Measurements from ENCODE around the gene ANKRD17.

The ANKRD17 gene

DNA sequence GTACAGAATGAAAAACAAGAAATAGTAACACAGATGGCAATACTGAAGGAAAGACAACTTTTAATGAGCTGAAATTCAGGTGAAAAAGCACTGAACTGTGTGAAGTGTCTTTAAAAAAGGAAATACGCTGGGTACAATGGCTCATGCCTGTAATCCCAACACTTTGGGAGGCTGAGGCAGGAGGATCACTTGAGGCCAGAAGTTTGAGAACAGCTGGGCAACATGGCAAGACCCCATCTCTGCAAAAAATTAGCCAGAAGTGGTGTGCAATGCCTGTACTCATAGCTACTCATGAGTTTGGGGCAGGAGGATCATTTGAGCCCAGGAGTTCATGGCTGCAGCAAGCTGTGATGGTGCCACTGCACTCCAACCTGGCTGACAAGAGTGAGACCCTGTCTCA lies 129.3 kb downstream of the ANKRD17 start:
- in situ Hi-C loops (cut with MboI; ENCODE audit: low sequenced_read_pairs) = no loop called here

DNA sequence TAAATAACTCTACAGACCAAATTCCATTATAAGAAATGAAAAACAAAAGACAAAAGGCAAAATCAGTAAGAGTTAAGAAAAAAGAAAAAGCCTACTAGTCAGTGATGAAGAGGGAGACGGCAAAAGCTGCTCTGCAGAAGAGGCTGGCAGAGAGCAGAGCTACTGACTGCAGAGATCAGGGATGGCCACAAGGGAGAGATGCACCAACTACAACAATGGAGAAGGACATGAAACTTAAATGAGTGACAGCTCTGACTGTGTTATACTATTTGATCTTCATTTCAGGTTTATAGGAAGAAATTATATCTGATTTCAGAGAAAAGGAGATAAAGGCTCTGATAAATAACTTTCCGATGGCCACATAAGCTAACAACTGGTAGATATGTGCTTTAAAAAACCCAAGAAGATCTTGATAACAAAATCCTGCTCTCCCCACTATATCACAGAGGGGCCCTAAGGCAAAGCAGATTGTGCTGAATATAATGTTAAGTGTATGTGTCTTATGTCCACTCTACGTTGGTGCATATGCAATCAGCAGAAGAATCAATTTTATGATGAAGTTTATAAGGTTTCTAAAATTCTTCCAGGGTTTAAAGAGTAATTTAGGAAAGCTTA lies 130.7 kb downstream of the ANKRD17 start:
- in situ Hi-C loops (cut with MboI; ENCODE audit: low sequenced_read_pairs) = no loop called here

DNA sequence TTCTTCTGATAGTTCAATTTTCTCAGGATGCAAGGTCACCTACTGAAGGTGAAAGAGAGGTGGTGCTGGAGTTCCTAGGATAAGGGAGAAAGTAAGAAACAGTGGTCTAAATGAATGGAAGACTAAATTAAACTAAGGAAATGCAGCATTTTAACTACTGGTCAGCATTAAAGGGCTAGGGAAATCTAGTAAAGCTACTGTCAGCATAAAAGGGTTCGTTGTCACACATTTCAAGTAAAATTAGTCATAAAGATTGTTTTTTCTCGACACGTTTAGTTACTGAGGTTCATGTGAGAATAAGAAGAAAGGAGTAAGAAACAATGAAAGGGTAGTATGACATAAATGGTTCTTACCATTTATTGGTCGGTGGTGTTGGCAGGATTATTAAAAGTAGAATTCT lies 149.1 kb downstream of the ANKRD17 start:
- in situ Hi-C loops (cut with MboI; ENCODE audit: low sequenced_read_pairs) = no loop called here

DNA sequence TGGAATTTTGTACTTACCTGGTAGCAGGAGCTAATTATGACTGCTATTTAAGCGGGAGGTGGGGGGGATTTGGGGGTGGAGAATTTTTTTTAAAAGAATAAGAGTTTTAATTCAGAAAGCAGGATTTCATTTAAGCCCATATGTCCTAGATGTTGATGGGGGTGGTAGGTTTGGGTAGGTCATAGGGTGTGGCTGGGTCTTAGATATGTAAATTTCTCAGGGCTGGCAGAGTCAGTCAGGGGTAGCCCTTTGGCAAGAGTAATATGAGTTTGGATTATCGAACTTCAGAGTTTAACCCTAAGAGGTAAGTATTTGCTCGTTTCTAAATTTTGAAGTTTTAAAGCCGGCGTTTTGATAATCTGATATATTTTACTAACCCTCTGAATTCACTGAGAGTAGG lies 153.9 kb downstream of the ANKRD17 start:
- in situ Hi-C loops (cut with MboI; ENCODE audit: low sequenced_read_pairs) = no loop called here

DNA sequence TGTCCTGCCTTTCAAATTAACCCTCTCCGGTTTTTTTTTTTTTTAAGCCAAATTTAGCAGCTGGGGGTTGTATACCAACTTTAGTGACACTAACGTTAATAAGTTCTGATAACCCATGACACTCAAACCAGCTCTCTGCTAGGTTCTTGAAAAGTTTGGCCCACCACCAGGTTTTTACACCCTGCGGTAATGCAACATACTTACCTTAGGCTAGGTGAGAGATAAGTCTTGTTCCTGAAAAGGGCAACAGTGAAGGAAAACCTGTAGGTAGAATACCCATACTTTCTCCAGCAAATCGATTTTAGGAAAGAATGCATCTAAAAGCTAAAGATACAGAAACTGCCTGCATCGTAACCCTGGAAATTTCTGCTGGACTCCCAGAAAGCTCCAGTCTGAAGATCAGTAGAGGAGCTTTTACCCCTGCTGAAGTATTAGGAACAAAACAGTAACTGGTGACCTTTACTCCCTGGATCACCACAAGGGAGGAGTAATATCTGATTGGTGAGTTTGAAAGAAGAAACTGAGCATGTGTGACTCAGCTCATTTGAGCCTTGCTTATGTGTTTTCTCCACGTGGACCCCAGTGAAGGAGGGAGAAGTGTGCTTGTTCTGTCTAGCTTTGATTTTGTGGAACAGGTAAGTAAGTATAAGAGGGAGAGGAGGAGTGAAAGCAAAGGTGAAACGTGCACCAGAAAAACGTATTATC lies 154.6 kb downstream of the ANKRD17 start:
- in situ Hi-C loops (cut with MboI; ENCODE audit: low sequenced_read_pairs) = no loop called here

DNA sequence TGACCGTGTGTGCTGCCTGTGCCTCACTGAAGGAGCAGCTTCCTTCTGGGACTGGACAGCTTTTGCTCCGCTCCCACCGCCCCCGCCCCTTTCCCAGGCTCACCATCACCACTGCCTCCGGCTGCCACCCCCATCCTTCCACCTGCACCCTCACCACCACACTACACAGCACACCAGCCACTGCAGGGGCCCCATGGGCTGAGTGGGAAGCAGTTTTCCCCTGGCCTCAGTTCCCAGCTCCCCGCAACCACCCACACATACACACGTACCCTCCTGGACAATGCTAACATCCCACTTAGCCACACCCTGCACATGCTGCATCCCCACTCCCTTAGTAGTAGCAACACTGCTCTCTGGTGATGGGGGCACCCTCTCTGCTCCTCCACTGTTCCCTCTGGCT lies 159.5 kb downstream of the ANKRD17 start:
- in situ Hi-C loops (cut with MboI; ENCODE audit: low sequenced_read_pairs) = no loop called here

DNA sequence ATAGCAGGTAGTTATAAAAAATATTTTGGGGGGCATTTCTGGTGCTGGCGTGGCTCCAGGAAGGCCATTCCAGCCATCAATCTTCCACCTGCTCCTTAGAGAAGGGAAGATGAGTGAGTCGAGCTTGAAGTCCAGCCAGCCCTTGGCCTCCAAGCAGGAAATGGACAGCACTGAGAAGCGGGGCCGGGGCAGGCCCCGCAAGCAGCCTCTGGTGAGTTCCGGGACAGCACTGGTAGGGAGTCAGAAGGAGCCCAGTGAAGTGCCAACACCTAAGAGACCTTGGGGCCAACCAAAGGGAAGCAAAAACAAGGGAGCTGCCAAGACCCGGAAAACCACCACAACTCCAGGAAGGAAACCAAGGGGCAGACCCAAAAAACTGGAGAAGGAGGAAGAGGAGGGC lies 159.9 kb downstream of the ANKRD17 start:
- in situ Hi-C loops (cut with MboI; ENCODE audit: low sequenced_read_pairs) = no loop called here

DNA sequence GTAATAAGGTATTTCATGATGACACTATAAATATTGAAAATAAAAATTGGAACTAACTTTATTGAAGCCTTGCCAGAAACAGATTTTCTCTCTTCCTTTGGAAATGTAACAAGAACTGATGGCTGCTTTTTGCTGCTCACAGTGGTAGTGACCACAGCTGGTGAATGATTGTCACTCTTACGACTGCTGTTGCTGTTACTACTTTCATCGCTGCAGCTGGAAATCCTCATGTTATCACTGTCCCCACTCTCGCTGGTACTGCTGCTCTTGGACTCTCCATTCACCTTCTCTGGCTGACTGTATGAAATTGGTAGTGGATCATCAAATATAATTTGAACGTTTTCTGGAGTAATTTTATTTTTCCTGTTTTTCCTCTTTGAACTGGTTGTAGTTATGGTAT lies 160.6 kb downstream of the ANKRD17 start:
- in situ Hi-C loops (cut with MboI; ENCODE audit: low sequenced_read_pairs) = no loop called here

DNA sequence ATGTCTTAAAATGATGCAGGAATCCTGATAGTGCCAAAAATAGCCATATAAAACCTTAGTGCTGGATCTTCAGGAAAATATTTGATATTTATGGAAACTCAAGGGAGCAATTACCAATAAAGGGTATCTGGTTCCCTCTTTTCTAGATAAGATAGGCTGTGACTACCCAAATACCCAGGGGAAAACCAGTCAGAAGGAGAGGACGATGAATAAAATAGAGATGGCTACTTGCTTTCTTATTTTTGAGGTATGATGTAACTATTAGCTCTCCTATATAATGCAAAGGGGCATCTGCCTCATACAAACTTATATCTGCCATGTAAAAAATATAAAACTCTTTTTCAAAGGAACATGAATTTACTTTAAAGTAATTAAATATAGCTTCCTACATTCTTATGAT lies 165.7 kb downstream of the ANKRD17 start:
- in situ Hi-C loops (cut with MboI; ENCODE audit: low sequenced_read_pairs) = no loop called here

DNA sequence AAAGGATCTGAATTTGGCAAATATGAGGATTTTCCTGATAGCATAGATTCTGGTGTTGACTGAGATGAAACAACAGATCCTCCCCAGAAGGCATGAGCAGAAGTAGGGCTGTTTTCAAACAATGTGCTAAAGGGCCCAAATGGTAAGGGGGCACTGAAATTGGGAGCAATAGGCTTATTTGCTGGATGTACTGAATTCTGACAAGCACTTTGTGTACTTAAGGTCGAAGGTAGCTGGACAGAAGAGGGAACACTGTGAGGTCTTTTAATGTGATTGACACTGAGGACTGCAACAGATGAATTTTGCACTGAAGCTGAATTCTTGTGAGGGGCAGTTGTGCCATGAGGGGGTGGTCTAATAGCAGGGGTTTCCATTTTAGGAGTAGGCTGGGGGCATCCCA lies 167.9 kb downstream of the ANKRD17 start:
- in situ Hi-C loops (cut with MboI; ENCODE audit: low sequenced_read_pairs) = no loop called here

DNA sequence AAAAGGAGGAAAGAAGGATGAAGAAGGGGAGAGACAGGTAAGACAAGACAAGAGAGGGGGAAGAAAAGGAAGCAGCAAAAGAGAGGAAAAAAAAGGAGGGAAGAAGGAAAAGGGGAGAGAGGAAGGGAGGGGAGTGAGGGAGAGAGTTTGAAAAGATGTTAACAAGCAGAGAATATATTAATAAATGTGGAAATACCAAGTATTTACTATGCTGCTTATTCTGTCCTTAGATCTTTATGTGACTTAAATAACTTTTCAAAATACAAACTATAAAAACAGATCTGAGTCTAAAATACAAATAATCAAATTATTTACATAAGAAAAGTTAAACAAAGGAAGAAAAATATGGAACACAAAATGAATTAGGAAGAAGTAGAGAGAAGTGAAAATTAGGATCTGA lies 170.7 kb downstream of the ANKRD17 start:
- in situ Hi-C loops (cut with MboI; ENCODE audit: low sequenced_read_pairs) = no loop called here

DNA sequence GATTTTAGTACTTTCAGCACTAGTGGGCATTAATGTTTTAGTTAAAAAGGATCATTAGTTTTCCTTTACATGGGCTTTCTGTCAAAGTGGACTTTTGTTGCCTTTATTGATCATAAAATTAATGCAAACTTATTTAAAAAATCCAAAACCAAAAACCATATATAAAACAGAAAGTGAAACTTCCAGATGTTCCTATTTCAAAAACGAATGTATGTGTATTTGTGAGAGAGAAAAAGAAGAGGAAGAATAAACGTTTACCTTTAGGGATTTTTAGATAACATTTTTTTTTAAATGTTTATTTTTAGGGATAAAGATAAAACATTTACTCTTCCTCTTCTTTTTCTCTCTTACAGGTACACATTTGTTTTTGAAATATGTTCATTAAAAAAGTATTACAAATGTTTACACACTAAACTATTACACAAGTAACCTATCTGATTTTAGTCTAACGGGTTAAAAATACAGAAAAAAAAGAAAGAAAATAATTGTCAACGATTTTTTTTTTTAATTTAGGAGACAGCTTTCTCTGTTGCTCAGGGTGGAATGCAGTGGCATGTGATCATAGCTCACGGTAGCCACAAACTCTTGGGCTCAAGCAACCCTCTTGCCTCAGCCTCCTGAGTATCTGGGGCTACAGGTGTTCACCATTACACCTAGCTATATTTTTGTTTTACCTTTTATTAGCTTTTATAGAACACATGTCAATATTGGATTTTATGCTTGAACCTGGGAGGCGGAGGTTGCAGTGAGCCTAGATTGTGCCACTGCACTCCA lies 172.3 kb downstream of the ANKRD17 start:
- in situ Hi-C loops (cut with MboI; ENCODE audit: low sequenced_read_pairs) = no loop called here

DNA sequence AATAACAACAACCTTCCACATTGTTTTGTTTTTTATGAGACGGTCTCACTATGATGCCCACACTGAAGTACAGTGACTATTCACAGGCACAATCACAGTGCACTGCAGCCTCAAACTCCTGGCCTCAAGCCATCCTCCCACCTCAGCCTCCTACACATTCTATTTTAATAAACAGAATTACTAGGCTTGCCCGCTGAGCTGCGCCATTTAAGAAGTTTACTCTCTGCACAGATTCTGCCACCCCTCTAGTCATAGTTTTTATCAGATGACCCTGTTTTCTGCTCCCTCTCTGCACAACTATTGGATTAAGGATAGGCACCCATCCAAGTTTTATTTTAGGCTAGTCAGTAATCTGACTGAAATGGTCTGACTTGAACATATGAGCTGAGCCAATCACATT lies 177.8 kb downstream of the ANKRD17 start:
- in situ Hi-C loops (cut with MboI; ENCODE audit: low sequenced_read_pairs) = no loop called here

DNA sequence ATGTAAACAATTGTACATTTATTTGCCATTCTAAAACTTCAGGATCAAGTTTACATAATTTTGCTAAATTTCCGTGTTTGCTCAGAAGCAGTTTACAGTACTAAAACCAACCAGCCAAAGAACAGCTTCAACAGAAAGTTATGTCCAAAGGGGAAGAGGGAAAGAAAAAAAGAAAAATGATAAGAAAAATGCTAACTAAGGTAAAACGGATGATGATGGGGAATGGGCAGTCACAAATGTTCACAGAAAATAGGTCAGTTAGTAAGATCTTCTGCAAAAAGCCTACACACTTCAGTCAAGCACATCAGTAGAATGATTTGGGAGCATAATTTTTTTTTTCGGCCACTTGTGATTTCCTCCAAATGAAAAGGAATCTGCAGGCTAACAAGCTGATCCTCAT lies 182.8 kb downstream of the ANKRD17 start:
- in situ Hi-C loops (cut with MboI; ENCODE audit: low sequenced_read_pairs) = no loop called here

DNA sequence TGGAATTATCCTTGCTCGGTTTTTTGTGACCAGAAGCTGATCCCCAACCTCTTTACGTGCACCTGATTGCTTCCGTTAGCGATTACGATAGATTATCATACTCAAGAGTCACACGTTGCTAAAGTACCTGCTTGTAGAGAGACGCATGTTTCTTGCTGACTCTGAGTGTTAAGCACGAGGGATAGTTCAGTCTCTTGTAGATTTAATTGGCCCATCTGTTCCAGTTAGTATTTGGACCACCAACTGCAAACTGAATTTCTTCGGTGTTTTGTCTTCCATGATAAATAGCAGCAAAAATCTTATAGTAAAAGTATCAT lies 188.6 kb downstream of the ANKRD17 start:
- in situ Hi-C loops (cut with MboI; ENCODE audit: low sequenced_read_pairs) = no loop called here

DNA sequence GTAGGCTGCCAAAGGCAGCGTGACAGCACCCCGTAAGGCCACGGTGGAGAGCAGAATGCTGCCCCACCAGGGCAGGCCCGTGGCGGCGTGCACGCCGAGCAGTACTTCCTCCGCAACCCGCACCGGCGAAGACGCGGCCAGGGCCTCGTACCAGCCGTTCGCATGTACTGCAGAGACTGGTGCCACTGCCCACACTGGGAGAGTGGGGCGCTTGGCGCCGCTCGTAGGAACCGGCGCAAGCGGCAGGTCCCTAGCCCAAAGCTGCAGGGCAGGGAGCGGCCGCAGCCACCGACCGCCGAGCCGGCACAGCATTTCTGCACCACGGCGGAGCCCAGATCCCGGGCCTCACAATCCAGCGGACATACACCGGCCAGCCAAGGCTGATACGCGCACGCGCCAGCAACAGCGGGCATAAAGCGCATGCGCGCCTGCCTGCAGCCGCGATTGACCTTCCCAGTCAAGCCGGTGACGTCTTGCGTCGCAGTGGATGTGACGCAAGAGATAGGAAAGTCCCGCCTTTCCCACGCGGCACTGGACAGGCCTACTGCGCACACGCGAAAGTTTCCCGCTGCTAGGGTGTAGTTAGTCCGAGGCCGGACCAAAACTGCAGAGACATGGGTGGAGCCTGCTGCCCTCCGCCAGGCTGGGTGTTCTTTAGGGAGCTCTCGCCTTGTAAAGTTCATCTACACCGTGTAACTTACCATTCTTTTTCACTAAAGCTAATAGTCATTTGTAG lies 189.1 kb downstream of the ANKRD17 start, which contains the start of gene COX18:
TSS of gene COX18 (minus strand) at position 379 of the 736 bp plus-strand sequence. CDS start at position 312, 67 bp downstream.
- in situ Hi-C loops (cut with MboI; ENCODE audit: low sequenced_read_pairs) = no loop called here

DNA sequence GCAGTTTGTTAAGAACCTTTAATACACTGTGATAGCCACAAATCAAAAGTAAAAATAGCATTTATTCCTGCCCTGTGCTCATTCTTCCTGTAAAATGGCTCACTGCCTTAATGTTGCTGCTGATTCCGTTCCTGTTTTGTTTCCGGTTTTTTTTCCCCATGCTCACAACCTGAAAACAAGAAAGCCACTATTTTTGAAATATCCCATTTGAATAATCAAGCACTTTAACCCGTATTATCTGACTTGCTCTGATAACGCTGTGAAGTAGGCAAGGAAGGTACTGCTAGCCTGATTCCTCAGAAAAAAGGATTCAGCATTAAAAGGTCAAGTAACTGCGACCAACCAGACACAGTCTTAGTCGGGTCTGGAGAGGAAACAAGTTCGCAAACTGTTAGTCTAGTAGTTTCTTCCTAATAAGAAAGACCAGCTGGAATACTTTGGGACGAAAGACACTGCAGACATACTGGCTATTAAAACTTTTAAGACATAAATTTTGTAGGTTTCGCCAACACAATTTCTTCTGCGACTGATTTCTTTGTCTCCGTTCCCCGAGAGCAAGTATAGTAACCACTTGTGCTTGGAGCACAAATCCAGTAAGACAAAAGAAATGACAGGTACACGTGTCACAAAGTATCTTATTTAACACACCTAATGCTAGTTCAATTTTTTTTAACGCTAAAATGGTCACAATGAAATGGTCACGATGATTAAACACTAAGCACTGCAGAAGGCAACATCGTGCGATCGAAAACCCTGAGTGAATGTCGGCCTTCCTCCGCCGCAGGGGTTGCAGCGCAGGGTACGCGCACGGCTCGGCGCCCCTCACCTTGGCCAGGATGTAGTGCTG lies 189.9 kb downstream of the ANKRD17 start:
- in situ Hi-C loops (cut with MboI; ENCODE audit: low sequenced_read_pairs) = no loop called here

DNA sequence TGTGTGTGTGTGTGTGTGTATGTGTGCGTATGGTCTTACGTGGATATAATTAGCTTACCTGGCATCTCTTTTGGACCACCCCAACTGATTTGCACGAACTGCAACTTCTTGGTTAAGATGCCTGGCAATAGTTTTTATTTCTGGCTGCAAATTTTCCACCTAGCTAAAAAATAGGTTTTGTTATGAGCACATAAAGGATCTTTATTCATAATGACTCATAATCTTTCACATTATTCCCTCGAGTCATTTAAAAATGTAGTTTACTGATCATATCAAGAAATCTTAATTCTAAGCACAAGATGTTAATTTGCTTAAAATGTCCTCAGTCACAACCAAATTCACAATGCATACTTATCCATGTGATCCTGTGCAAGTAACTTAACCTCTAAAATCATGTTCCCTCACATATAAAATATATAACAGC lies 190.6 kb downstream of the ANKRD17 start:
- in situ Hi-C loops (cut with MboI; ENCODE audit: low sequenced_read_pairs) = no loop called here

DNA sequence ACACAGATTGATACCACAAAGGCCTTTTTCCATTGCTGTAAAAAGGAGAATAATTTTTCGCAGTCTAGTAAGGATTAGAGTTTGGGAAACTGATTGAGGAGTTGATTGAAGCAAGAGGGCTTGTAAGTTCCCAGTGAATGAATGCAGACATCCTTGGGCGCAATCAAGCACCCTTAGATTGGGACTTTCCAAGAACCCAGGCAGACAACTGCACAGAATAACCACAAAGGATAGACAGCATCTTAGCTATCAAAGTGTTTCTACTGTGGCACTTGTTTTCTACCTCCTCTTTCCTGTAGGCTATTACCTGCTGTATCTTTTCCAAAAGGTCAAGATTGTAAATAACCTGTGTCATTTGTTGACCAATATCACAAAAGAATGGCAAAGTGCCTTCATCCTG lies 191.7 kb downstream of the ANKRD17 start:
- in situ Hi-C loops (cut with MboI; ENCODE audit: low sequenced_read_pairs) = no loop called here

DNA sequence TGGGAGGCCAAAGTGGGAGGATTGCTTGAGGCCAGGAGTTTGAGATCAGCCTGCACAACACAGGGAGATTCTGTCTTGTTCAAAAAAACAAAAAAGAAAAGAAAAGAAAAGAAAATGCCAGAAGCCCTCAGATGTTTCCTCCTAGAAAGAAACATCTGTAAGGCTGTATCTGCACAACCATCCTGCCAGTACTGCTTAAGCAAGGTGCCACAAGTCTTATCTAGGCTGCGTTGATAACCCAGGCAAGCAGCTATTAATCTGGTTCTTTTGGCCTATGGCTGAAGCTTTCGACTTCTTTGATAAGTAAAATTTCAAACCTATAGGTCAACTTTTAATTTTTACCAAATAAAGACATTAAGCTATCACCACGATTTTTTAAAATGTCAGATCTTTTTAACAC lies 192.2 kb downstream of the ANKRD17 start:
- in situ Hi-C loops (cut with MboI; ENCODE audit: low sequenced_read_pairs) = no loop called here

DNA sequence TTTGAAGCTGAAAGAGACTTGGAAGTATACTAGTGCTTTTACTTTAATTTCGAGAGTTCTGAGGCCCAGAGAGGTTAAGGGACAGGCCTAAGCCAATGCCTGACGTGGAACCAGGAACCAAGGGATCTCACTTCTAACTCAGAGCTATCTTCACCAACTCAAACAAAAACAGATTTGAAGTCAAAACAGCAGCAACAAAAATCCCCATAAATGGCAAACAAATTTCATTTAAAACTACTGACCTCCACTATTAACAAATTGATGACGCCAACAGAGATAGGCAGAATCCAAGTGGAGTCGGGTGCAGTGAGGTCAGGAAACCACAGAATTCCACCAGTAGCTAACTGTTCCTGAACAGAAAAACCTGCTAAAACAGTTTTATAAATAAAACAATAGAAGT lies 194.1 kb downstream of the ANKRD17 start:
- in situ Hi-C loops (cut with MboI; ENCODE audit: low sequenced_read_pairs) = no loop called here
